Suppressor macrophage treated with lipopolysaccharide for 1 hour (primary cell): ENCODE data around the gene TEKT5.
"Not testable (repeated sequence)": the region's sequence is repeated elsewhere in the genome, so short reads cannot be mapped to it uniquely, and the experiment has no call there.

Experiments
- DNase-seq, 3 donors: peaks; one replicate each; pipeline ENCODE4 v3.0.0-alpha.2; 2020 to 2022

TEKT5 gene

GRCh38 chr16:10657925-10658324 is 36.8 kb downstream of the TEKT5 start:
- no peak for DNase-seq

GRCh38 chr16:10656618-10657017 is 38.1 kb downstream of the TEKT5 start:
- DNase-seq = no peak

- no peak for DNase-seq
Observed at GRCh38 chr16:10655415-10655977, 39.2 kb downstream of the TEKT5 start.

GRCh38 chr16:10654592-10655414 is 39.9 kb downstream of the TEKT5 start:
- DNase-seq = no peak

GRCh38 chr16:10652730-10653590 is 41.8 kb downstream of the TEKT5 start:
- DNase-seq = no peak

- not testable (repeated sequence) for DNase-seq
Observed at GRCh38 chr16:10649098-10649497, 45.6 kb downstream of the TEKT5 start.

GRCh38 chr16:10647721-10648296 is 46.9 kb downstream of the TEKT5 start:
- no peak for DNase-seq

GRCh38 chr16:10647264-10647720 is 47.4 kb downstream of the TEKT5 start:
- no peak for DNase-seq

- DNase-seq = no peak
Observed at GRCh38 chr16:10646581-10647263, 48.0 kb downstream of the TEKT5 start.

- no peak for DNase-seq
Observed at GRCh38 chr16:10646228-10646580, 48.5 kb downstream of the TEKT5 start.

GRCh38 chr16:10644092-10644491 is 50.6 kb downstream of the TEKT5 start:
- DNase-seq = no peak

GRCh38 chr16:10642964-10643363 is 51.8 kb downstream of the TEKT5 start:
- DNase-seq = no peak

GRCh38 chr16:10641953-10642949 is 52.5 kb downstream of the TEKT5 start:
- DNase-seq = no peak

- DNase-seq = no peak
Observed at GRCh38 chr16:10641555-10641952, 53.2 kb downstream of the TEKT5 start.

GRCh38 chr16:10640934-10641333 is 53.8 kb downstream of the TEKT5 start:
- DNase-seq = no peak

GRCh38 chr16:10638101-10638500 is 56.6 kb downstream of the TEKT5 start:
- peak in 2 of 3 donors; percentile 40 to 43 for DNase-seq

GRCh38 chr16:10637337-10638037 is 57.2 kb downstream of the TEKT5 start:
- no peak for DNase-seq

GRCh38 chr16:10635365-10636021 is 59.2 kb downstream of the TEKT5 start:
- DNase-seq = peak in 1 of 3 donors; percentile 4

- DNase-seq = peak in 1 of 3 donors; percentile 12
Observed at GRCh38 chr16:10633429-10633828, 61.3 kb downstream of the TEKT5 start.

- peak; percentile 32 to 51 (median 46) for DNase-seq
Observed at GRCh38 chr16:10631886-10632285, 62.8 kb downstream of the TEKT5 start.
